T-helper 2 cell (primary cell): ENCODE results near the gene ABHD17C.

ENCODE experiments used
- DNase-seq, 5 experiments: peaks; one replicate each; pipeline versions ENCODE4 v3.0.0 to v3.0.0-alpha.2; 2012 to 2022

Gene ABHD17C

GRCh38 chr15:80789796-80790195 lies 94.7 kb downstream of the ABHD17C start:
- DNase-seq = peak in 1 of 5 experiments; percentile 67

- no peak for DNase-seq
Measured at GRCh38 chr15:80790236-80790635, 95.1 kb downstream of the ABHD17C start.

DNA sequence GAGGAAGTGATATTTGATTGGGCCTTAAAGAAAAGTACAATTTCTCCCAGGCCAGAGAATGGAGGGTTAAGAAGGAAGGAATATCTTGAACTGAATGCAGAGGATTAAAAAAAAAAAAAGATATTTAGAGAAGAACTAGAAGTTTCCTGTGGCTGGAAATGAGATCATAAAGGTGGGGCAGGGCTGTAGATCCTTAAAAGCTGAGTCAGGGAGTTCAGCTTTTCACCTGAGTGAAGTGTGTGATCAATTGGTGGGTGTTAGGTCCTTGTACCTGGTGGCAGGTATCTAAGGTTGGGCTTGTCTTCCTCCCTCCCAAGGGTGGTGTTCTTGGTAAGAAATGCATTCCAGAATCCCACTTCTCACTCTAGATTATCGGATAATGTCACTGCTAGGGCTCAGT lies 95.9 kb downstream of the ABHD17C start:
- no peak for DNase-seq

DNA sequence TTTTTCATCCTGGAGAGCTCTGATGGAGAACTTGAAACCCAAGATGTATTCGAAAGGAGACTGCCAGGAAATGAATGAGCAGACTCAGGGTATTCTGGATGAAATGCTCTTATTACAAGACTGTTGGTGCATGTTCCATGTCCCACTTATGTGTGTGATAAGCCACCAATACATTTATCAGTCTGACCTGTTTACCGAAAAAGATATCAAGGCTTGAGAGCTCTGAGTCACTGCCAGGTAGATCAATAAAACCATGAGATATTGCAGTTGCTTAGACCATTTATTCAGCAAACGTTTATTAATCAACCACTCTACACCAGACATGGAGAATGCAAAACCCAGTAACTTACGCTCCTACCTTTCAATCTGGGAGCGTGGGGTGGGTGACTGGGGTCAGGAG lies 101.3 kb downstream of the ABHD17C start:
- no peak for DNase-seq

DNA sequence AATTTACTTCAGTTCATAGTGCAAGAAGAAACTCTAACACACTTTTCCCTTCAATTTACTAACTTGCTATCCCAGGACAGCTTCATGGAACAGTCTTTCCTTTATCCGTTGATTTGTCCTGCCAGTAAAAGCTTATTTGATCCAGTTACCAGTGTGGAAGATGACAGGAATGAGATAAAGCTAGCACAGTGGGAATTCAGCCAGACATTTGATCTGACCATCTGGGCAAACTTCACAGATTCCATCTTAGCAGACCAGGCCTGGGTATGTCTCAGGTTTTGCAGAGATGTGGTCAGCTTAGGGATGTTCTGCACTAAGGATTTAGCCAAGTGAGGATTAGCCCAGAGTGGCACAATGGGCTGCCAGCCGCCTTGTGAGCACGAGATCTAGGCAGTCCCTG lies 103.8 kb downstream of the ABHD17C start:
- no peak for DNase-seq

DNA sequence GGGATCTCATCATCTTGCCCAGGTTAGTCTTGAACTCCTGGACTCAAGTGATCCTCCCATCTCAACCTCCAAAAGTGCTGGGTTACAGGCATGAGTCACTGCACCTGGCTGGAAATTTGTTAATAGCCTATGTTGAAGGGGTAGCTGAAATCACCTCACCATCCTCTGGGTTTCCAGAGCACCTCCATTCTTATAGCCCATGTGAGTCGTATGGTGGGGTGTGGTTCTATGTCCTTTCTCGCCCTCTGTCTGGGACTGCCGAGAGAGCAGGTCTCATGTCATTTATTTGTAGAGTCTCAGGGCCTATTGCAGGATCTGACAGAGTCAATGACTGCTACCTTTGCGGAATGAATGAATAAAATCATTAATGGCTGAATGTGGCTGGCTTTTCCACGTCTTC lies 105.0 kb downstream of the ABHD17C start:
- DNase-seq = no peak

GRCh38 chr15:80801891-80802680 lies 107.0 kb downstream of the ABHD17C start:
- DNase-seq = no peak

DNA sequence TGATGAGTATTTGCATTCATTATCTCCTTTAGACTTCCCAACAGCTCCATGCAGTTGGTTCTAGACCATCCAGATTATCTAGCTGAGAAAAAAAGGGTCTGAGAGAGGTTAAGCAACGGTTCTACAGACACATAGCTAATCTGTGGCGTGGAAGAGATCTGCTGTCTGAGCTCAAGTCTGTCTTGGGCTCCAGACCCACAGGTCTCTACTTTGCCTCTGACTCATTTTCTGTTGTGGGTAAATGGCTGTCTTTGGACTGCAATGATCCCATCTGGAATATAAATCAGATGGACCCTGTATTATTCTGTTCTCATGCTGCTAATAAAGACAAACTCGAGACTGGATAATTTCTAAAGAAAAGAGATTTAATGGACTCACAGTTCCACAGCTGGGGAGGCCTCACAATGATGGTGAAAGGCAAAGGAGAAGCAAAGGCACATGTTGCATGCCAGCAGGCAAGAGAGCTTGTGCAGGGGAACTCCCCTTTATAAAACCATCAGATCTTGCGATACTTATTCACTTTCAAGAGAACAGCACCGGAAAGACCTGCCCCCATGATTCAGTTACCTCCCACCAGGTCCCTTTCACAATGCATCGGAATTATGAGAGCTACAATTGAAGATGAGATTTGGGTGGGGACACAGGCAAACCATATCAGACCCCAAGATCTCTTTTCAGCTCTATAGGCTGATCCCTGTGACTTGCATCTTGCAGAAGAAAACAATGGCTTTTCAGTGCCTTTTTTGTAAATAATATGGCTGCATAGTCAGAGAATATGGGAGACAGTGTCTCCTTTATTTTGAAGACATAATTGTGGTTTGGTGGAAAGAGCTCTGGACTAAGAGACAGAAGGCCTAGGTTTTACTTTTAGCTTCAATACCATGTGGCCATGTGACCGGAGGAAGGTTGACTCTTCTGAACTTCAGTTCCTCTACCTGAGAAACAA lies 108.7 kb downstream of the ABHD17C start:
- DNase-seq = peak in 2 of 5 experiments; percentile 28 to 93

DNA sequence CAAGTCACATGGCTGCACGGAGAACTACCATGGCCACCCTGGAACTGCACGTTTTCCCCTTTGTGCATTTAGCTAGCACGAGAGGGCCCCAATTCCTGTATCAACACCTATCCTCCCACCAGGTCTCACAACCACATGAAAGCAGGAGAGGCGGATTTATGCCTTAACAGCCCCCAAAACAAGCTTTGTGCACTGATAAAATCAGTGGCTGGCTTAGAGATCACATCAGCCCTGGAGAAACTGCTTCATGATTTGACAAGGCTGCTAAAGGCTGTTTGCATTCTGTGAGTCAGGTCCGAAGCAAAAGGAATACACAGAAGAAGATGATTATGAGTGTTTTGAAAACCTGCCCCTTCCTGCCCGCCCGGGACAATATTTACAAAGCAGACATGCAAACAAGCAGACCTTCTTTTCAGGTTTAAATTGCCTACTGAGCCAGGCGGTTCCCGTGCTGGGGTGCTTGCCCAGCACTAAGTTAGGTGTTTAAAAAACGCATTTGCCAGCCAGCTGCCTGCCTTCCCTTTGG lies 109.9 kb downstream of the ABHD17C start:
- DNase-seq = peak in 2 of 5 experiments; percentile 23 to 89
